Measurements from ENCODE around the gene CDH4. TPM values are rescaled to one million over a fixed set of nuclear protein-coding genes. Genes with fewer than 3 reads are reported as not detected.

CDH4 gene
- total and polyA plus RNA-seq, 9 of the 15 experiments (the other 6 are each of a cell fraction or from before 2014, with no cell fraction given) = 0.04 TPM; not detected in 8

GRCh38 chr20:61744691-61745396 is 492.8 kb downstream of the CDH4 start:
- no peak overlapping the region for H3K4me2 ChIP-seq (ENCODE audit: insufficient read depth, low read length)
- FAIRE-seq = no peak
- no peaks in the 10 kb centered on the region for H3K79me2 ChIP-seq (ENCODE audit: control insufficient read depth, insufficient read depth, low read length)
- ChIA-PET CTCF (ENCODE audit: low intra/inter-chr PET ratio) (no interaction called here), POLR2A (interaction anchor here (0.7 kb wide), 1 partner anchor 19 kb away, joined by 4 read pairs; no protein-coding TSS in a partner anchor)
- no peak for ATAC-seq
- intact Hi-C loops (cut with micrococcal nuclease) = no loop called here
- in situ Hi-C loops (cut with MboI) = no loop called here
- H3K36me3 ChIP-seq (ENCODE audit: control insufficient read depth, insufficient read depth, low read length) = no peaks in the 10 kb centered on the region
- peak in 1 of 4 experiments; percentile 6 for DNase-seq (ENCODE audit: extremely low read depth in 1 of 4, low spot score in 3 of 4)
- no peak overlapping the region for H3K27ac ChIP-seq (ENCODE audit: extremely low read depth, low read depth, low read length)
- no peak overlapping the region for H2AFZ ChIP-seq (ENCODE audit: low read depth, low read length)
- 11% methylated on average over 18 of the region's 18 CpGs for WGBS (ENCODE audit: insufficient coverage, low coverage, missing lambda C conversion rate)
- H4K20me1 ChIP-seq (replicated peaks; ENCODE audit: control insufficient read depth, insufficient read depth, low read length) = peaks cover 3% of the 10 kb centered on the region; the same call in 1 of the 2 replicates
- H3K4me3 ChIP-seq = no peak overlapping the region
- H3K9me1 ChIP-seq (ENCODE audit: control insufficient read depth, insufficient read depth, low read length) = no peaks in the 10 kb centered on the region
- H3K4me1 ChIP-seq (replicated peaks in 1 of 2; ENCODE audit: control insufficient read depth in 2 of 2, insufficient read depth in 2 of 2, low read length in 2 of 2) = no peaks in the 10 kb centered on the region
- BruUV-seq (replicated peaks) = no TSS peak
- no peak overlapping the region for H3K9ac ChIP-seq (ENCODE audit: insufficient read depth in 1 of 2, low read depth in 2 of 2, low read length in 2 of 2)
- TF ChIP-seq CREM (IDR thresholded peaks at IDR 0.05; ENCODE audit: low read depth) (no peak), ZNF175 (CRISPR knock-in tag; IDR thresholded peaks at IDR 0.05; ENCODE audit: low read depth) (no peak), ZNF639 (CRISPR knock-in tag; conservative IDR thresholded peaks at IDR 0.05 in 1 of 2, IDR thresholded peaks at IDR 0.05 in 1 of 2) (no peak), MBD1 (CRISPR knock-in tag; IDR thresholded peaks at IDR 0.05) (no peak), ZFP91 (CRISPR knock-in tag; IDR thresholded peaks at IDR 0.05) (no peak), ZNF561 (CRISPR knock-in tag; conservative IDR thresholded peaks at IDR 0.05) (no peak), ZFX (CRISPR knock-in tag; IDR thresholded peaks at IDR 0.05) (no peak), RBM17 (IDR thresholded peaks at IDR 0.05; ENCODE audit: borderline replicate concordance, low read depth, low read length) (no peak), ASH1L (IDR thresholded peaks at IDR 0.05; ENCODE audit: borderline replicate concordance, low read depth, partially characterized antibody) (no peak)
- H3K9me3 ChIP-seq (replicated peaks; ENCODE audit: control insufficient read depth, insufficient read depth, low read depth, low read length) = no peaks in the 10 kb centered on the region
- H3K27me3 ChIP-seq (ENCODE audit: control insufficient read depth in 2 of 2, insufficient read depth in 2 of 2, low read length in 2 of 2) = peaks cover 4 to 35% of the 10 kb centered on the region in 2 experiments; a peak in 4 of 5 replicates
